Measurements from ENCODE around the gene OXCT2. TPM values are rescaled to one million over a fixed set of nuclear protein-coding genes. Genes with fewer than 3 reads are reported as not detected.

Gene OXCT2
- total RNA-seq, 1 donor from 2014 or later, result not detected

GRCh38 chr1:39737546-39738169 is 33.5 kb downstream of the OXCT2 start:
- no peak overlapping the region for H3K27ac ChIP-seq (ENCODE audit: low read depth, low read length)

GRCh38 chr1:39735731-39736130 is 35.4 kb downstream of the OXCT2 start:
- H3K27ac ChIP-seq (ENCODE audit: low read depth, low read length), result no peak overlapping the region
- H3K4me3 ChIP-seq (ENCODE audit: low read length in 3 of 3), result no peak overlapping the region
- peaks cover 0 to 5% (median 5%) of the 10 kb centered on the region in 3 donors for H3K27me3 ChIP-seq (ENCODE audit: control insufficient read depth in 3 of 3, insufficient read depth in 3 of 3, low read length in 3 of 3)

More at GRCh38 chr1:39737546-39738169, 33.5 kb downstream of the OXCT2 start:
- no peaks in the 10 kb centered on the region for H3K9me3 ChIP-seq (ENCODE audit: control insufficient read depth in 3 of 3, low read length in 3 of 3)
- H3K27me3 ChIP-seq (ENCODE audit: control insufficient read depth in 3 of 3, insufficient read depth in 3 of 3, low read length in 3 of 3), result peaks cover 0 to 5% (median 3%) of the 10 kb centered on the region in 3 donors
- H3K9ac ChIP-seq (ENCODE audit: low read depth in 1 of 3, low read length in 3 of 3), result no peak overlapping the region
- no peak overlapping the region for H3K4me3 ChIP-seq (ENCODE audit: low read length in 3 of 3)
- H3K36me3 ChIP-seq (ENCODE audit: control insufficient read depth in 3 of 3, insufficient read depth in 3 of 3, low read length in 3 of 3), result peaks cover 7 to 26% (median 15%) of the 10 kb centered on the region in 3 donors
- H3K4me1 ChIP-seq (ENCODE audit: control insufficient read depth in 3 of 3, insufficient read depth in 3 of 3, low read length in 3 of 3), result peaks cover 14 to 30% (median 18%) of the 10 kb centered on the region in 3 donors

DNA sequence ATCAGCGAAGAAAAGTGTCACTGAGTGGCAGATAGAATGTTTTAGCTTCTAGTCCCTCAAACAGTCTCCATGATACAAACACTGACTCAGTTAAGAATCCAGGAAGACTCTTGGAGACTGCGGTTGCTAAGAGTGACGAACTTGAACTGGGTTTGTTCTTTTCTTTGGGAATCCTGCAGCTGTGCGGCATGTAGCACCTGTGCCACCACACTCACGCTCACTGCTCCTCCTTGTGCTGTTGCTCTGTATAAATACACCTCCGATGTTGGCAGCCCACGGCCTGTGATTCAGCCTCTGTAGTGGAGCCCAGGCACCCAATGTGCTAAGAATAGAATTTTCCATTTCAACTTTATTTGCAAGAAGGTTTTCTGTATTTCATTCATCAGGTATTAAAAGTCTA is 38.0 kb downstream of the OXCT2 start:
- peak overlapping the region in 2 of 3 donors; percentile 11 to 58 for H3K4me3 ChIP-seq (ENCODE audit: low read length in 3 of 3)
- H3K27me3 ChIP-seq (ENCODE audit: control insufficient read depth in 3 of 3, insufficient read depth in 3 of 3, low read length in 3 of 3), result peaks cover under 1 to 10% (median 10%) of the 10 kb centered on the region in 3 donors
- H3K27ac ChIP-seq (ENCODE audit: low read depth, low read length), result peak overlapping the region; percentile 4
- H3K36me3 ChIP-seq (ENCODE audit: control insufficient read depth in 3 of 3, insufficient read depth in 3 of 3, low read length in 3 of 3), result no peaks in the 10 kb centered on the region
- H3K4me1 ChIP-seq (ENCODE audit: control insufficient read depth in 3 of 3, insufficient read depth in 3 of 3, low read length in 3 of 3), result peaks cover 3 to 14% (median 10%) of the 10 kb centered on the region in 3 donors
- no peaks in the 10 kb centered on the region for H3K9me3 ChIP-seq (ENCODE audit: control insufficient read depth in 3 of 3, low read length in 3 of 3)
- H3K9ac ChIP-seq (ENCODE audit: low read depth in 1 of 3, low read length in 3 of 3), result peak overlapping the region in 1 of 3 donors; percentile 65

More at GRCh38 chr1:39735731-39736130, 35.4 kb downstream of the OXCT2 start:
- Histone ChIP-seq H3K36me3 (ENCODE audit: control insufficient read depth in 3 of 3, insufficient read depth in 3 of 3, low read length in 3 of 3) (peaks cover 0 to 11% (median 4%) of the 10 kb centered on the region in 3 donors), H3K4me1 (ENCODE audit: control insufficient read depth in 3 of 3, insufficient read depth in 3 of 3, low read length in 3 of 3) (peaks cover 14 to 31% (median 18%) of the 10 kb centered on the region in 3 donors), H3K9ac (ENCODE audit: low read depth in 1 of 3, low read length in 3 of 3) (no peak overlapping the region), H3K9me3 (ENCODE audit: control insufficient read depth in 3 of 3, low read length in 3 of 3) (no peaks in the 10 kb centered on the region)

- H3K27me3 ChIP-seq (ENCODE audit: control insufficient read depth in 3 of 3, insufficient read depth in 3 of 3, low read length in 3 of 3), result peaks cover 5 to 14% (median 14%) of the 10 kb centered on the region in 3 donors
- H3K36me3 ChIP-seq (ENCODE audit: control insufficient read depth in 3 of 3, insufficient read depth in 3 of 3, low read length in 3 of 3), result no peaks in the 10 kb centered on the region
- H3K9me3 ChIP-seq (ENCODE audit: control insufficient read depth in 3 of 3, low read length in 3 of 3), result no peaks in the 10 kb centered on the region
- H3K4me1 ChIP-seq (ENCODE audit: control insufficient read depth in 3 of 3, insufficient read depth in 3 of 3, low read length in 3 of 3), result peaks cover 3 to 14% (median 10%) of the 10 kb centered on the region in 3 donors
- H3K27ac ChIP-seq (ENCODE audit: low read depth, low read length), result peak overlapping the region; percentile 4
- H3K9ac ChIP-seq (ENCODE audit: low read depth in 1 of 3, low read length in 3 of 3), result peak overlapping the region in 1 of 3 donors; percentile 65
- H3K4me3 ChIP-seq (ENCODE audit: low read length in 3 of 3), result peak overlapping the region in 2 of 3 donors; percentile 11 to 58
Measured at GRCh38 chr1:39732730-39733129, 38.4 kb downstream of the OXCT2 start.

GRCh38 chr1:39729842-39730241 is 41.3 kb downstream of the OXCT2 start:
- H3K27me3 ChIP-seq (ENCODE audit: control insufficient read depth in 3 of 3, insufficient read depth in 3 of 3, low read length in 3 of 3), result peaks cover 9 to 18% (median 18%) of the 10 kb centered on the region in 3 donors
- no peak overlapping the region for H3K27ac ChIP-seq (ENCODE audit: low read depth, low read length)
- no peak overlapping the region for H3K4me3 ChIP-seq (ENCODE audit: low read length in 3 of 3)
- H3K9ac ChIP-seq (ENCODE audit: low read depth in 1 of 3, low read length in 3 of 3), result no peak overlapping the region
- H3K4me1 ChIP-seq (ENCODE audit: control insufficient read depth in 3 of 3, insufficient read depth in 3 of 3, low read length in 3 of 3), result peaks cover 3 to 14% (median 10%) of the 10 kb centered on the region in 3 donors
- no peaks in the 10 kb centered on the region for H3K36me3 ChIP-seq (ENCODE audit: control insufficient read depth in 3 of 3, insufficient read depth in 3 of 3, low read length in 3 of 3)
- no peaks in the 10 kb centered on the region for H3K9me3 ChIP-seq (ENCODE audit: control insufficient read depth in 3 of 3, low read length in 3 of 3)

GRCh38 chr1:39729030-39729429 is 42.1 kb downstream of the OXCT2 start:
- Histone ChIP-seq H3K27me3 (ENCODE audit: control insufficient read depth in 3 of 3, insufficient read depth in 3 of 3, low read length in 3 of 3) (peaks cover 9 to 20% (median 18%) of the 10 kb centered on the region in 3 donors), H3K9ac (ENCODE audit: low read depth in 1 of 3, low read length in 3 of 3) (no peak overlapping the region), H3K9me3 (ENCODE audit: control insufficient read depth in 3 of 3, low read length in 3 of 3) (no peaks in the 10 kb centered on the region), H3K4me1 (ENCODE audit: control insufficient read depth in 3 of 3, insufficient read depth in 3 of 3, low read length in 3 of 3) (peaks cover 3 to 14% (median 7%) of the 10 kb centered on the region in 3 donors), H3K36me3 (ENCODE audit: control insufficient read depth in 3 of 3, insufficient read depth in 3 of 3, low read length in 3 of 3) (no peaks in the 10 kb centered on the region), H3K4me3 (ENCODE audit: low read length in 3 of 3) (no peak overlapping the region), H3K27ac (ENCODE audit: low read depth, low read length) (no peak overlapping the region)

- no peaks in the 10 kb centered on the region for H3K36me3 ChIP-seq (ENCODE audit: control insufficient read depth in 3 of 3, insufficient read depth in 3 of 3, low read length in 3 of 3)
- no peak overlapping the region for H3K9ac ChIP-seq (ENCODE audit: low read depth in 1 of 3, low read length in 3 of 3)
- H3K4me3 ChIP-seq (ENCODE audit: low read length in 3 of 3), result no peak overlapping the region
- H3K27ac ChIP-seq (ENCODE audit: low read depth, low read length), result no peak overlapping the region
- H3K27me3 ChIP-seq (ENCODE audit: control insufficient read depth in 3 of 3, insufficient read depth in 3 of 3, low read length in 3 of 3), result peaks cover 9 to 18% (median 15%) of the 10 kb centered on the region in 3 donors
- peaks cover 0 to 4% (median 1%) of the 10 kb centered on the region in 3 donors for H3K4me1 ChIP-seq (ENCODE audit: control insufficient read depth in 3 of 3, insufficient read depth in 3 of 3, low read length in 3 of 3)
- no peaks in the 10 kb centered on the region for H3K9me3 ChIP-seq (ENCODE audit: control insufficient read depth in 3 of 3, low read length in 3 of 3)
Measured at GRCh38 chr1:39727932-39728317, 43.2 kb downstream of the OXCT2 start.

DNA sequence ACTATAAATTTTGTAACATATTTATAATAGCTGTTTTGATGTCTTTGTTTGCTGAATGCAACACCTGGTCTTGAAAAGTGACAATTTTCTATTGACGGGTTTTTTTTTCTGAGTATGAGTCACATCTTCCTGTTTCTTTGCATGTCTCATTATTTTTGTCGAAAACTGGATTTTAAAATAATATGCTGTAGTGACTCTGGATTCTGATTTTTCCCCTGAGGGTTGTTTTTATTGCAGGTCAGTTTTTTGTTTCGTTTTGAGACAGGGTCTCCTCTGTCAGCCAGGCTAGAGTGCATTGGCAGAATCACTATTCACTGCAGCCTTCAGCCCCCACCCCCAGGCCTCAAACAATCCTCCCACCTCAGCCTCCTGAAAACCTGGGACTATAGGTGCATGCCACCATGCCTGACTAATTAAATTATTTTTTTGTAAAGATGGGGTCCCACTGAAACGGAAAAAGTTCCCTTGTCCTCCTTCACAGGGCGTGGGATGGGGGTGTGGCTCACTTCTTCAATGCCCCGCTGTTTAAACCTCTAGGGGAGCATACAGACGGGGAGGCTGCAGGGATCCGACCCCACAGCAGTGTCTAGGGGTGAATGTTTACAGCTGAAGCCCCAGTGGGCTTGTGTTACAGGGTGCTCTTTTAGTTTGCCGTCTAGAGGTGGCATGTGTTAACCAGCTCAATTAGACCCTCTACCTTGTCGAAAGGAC is 43.8 kb downstream of the OXCT2 start:
- no peak overlapping the region for H3K4me3 ChIP-seq (ENCODE audit: low read length in 3 of 3)
- peaks cover 9 to 18% (median 13%) of the 10 kb centered on the region in 3 donors for H3K27me3 ChIP-seq (ENCODE audit: control insufficient read depth in 3 of 3, insufficient read depth in 3 of 3, low read length in 3 of 3)
- no peak overlapping the region for H3K27ac ChIP-seq (ENCODE audit: low read depth, low read length)
- H3K36me3 ChIP-seq (ENCODE audit: control insufficient read depth in 3 of 3, insufficient read depth in 3 of 3, low read length in 3 of 3), result no peaks in the 10 kb centered on the region
- H3K9ac ChIP-seq (ENCODE audit: low read depth in 1 of 3, low read length in 3 of 3), result no peak overlapping the region
- no peaks in the 10 kb centered on the region for H3K9me3 ChIP-seq (ENCODE audit: control insufficient read depth in 3 of 3, low read length in 3 of 3)
- H3K4me1 ChIP-seq (ENCODE audit: control insufficient read depth in 3 of 3, insufficient read depth in 3 of 3, low read length in 3 of 3), result no peaks in the 10 kb centered on the region

DNA sequence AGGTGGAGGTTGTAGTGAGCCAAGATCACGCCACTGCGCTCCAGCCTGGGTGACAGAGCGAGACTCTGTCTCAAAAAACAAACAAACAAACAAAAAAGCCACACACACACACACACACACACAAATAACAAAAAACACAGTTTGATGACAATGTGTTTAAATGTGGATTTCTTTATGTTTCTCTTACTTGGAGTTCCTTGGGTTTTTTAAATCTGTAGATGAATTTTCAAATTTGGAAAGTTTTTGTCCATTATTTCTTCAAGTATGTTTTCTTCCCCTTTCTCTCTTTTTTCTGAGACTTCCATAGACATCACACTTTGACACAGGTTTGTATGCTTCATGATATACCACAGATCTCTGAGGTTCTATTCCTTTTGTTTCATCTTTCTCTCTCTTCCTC is 44.5 kb downstream of the OXCT2 start:
- Histone ChIP-seq H3K27ac (ENCODE audit: low read depth, low read length) (no peak overlapping the region), H3K4me1 (ENCODE audit: control insufficient read depth in 3 of 3, insufficient read depth in 3 of 3, low read length in 3 of 3) (no peaks in the 10 kb centered on the region), H3K9me3 (ENCODE audit: control insufficient read depth in 3 of 3, low read length in 3 of 3) (no peaks in the 10 kb centered on the region), H3K36me3 (ENCODE audit: control insufficient read depth in 3 of 3, insufficient read depth in 3 of 3, low read length in 3 of 3) (no peaks in the 10 kb centered on the region), H3K4me3 (ENCODE audit: low read length in 3 of 3) (no peak overlapping the region), H3K9ac (ENCODE audit: low read depth in 1 of 3, low read length in 3 of 3) (no peak overlapping the region), H3K27me3 (ENCODE audit: control insufficient read depth in 3 of 3, insufficient read depth in 3 of 3, low read length in 3 of 3) (peaks cover 9 to 17% (median 13%) of the 10 kb centered on the region in 3 donors)

- H3K4me1 ChIP-seq (ENCODE audit: control insufficient read depth in 3 of 3, insufficient read depth in 3 of 3, low read length in 3 of 3), result peaks cover 0 to 3% (median 0%) of the 10 kb centered on the region in 3 donors
- H3K4me3 ChIP-seq (ENCODE audit: low read length in 3 of 3), result no peak overlapping the region
- H3K36me3 ChIP-seq (ENCODE audit: control insufficient read depth in 3 of 3, insufficient read depth in 3 of 3, low read length in 3 of 3), result no peaks in the 10 kb centered on the region
- H3K9me3 ChIP-seq (ENCODE audit: control insufficient read depth in 3 of 3, low read length in 3 of 3), result no peaks in the 10 kb centered on the region
- peaks cover 2 to 7% (median 2%) of the 10 kb centered on the region in 3 donors for H3K27me3 ChIP-seq (ENCODE audit: control insufficient read depth in 3 of 3, insufficient read depth in 3 of 3, low read length in 3 of 3)
- no peak overlapping the region for H3K9ac ChIP-seq (ENCODE audit: low read depth in 1 of 3, low read length in 3 of 3)
- no peak overlapping the region for H3K27ac ChIP-seq (ENCODE audit: low read depth, low read length)
Measured at GRCh38 chr1:39722495-39722894, 48.7 kb downstream of the OXCT2 start.
